C4-2B (cell line): Measurements from ENCODE around the gene METTL23.
"Not testable (repeated sequence)": the region's sequence is repeated elsewhere in the genome, so short reads cannot be mapped to it uniquely, and the experiment has no call there.

ENCODE experiments used
- H3K27ac ChIP-seq: fragments of 450-650 bp; 2 replicates; pipeline ENCODE4 v1.5.1; 2017
- CTCF ChIP-seq: fragments of 450-650 bp; conservative IDR thresholded peaks from 2 replicates; pipeline ENCODE4 v1.5.1; 2017; ENCODE audit warnings: mild to moderate bottlenecking
- ZFX ChIP-seq: fragments of 450-650 bp; IDR thresholded peaks from 2 replicates; pipeline ENCODE4 v1.6.1; 2017

METTL23 gene

GRCh38 chr17:76702941-76703637, 23.6 kb upstream of the METTL23 start:
- TF ChIP-seq CTCF: no peak
- H3K27ac ChIP-seq: no peak overlapping the region

GRCh38 chr17:76704805-76705204, 21.8 kb upstream of the METTL23 start:
- H3K27ac ChIP-seq: no peak overlapping the region
- TF ChIP-seq CTCF (no peak), ZFX (no peak)

- TF ChIP-seq CTCF (no peak), ZFX (no peak)
- H3K27ac ChIP-seq: no peak overlapping the region
Measured at GRCh38 chr17:76706817-76707216, 19.8 kb upstream of the METTL23 start.

GRCh38 chr17:76707985-76708807, 18.4 kb upstream of the METTL23 start:
- TF ChIP-seq ZFX (no peak), CTCF (no peak)
- no peak overlapping the region for H3K27ac ChIP-seq

- no peak overlapping the region for H3K27ac ChIP-seq
- TF ChIP-seq ZFX (no peak), CTCF (no peak)
Measured at GRCh38 chr17:76709077-76709950, 17.3 kb upstream of the METTL23 start.

GRCh38 chr17:76709951-76710862, 16.4 kb upstream of the METTL23 start:
- H3K27ac ChIP-seq: not testable (repeated sequence)
